SH-SY5Y (cell line): ENCODE results near the gene CECR2.

Experiments used
- GATA2 ChIP-seq: IDR thresholded peaks from 2 replicates; pipeline ENCODE4 v1.6.1; 2011; ENCODE audit warnings: mild to moderate bottlenecking, low read depth, low read length
- GATA3 ChIP-seq: IDR thresholded peaks from 2 replicates; pipeline ENCODE4 v1.6.1; 2011; ENCODE audit warnings: low read depth, mild to moderate bottlenecking, low read length, moderate library complexity

DNA sequence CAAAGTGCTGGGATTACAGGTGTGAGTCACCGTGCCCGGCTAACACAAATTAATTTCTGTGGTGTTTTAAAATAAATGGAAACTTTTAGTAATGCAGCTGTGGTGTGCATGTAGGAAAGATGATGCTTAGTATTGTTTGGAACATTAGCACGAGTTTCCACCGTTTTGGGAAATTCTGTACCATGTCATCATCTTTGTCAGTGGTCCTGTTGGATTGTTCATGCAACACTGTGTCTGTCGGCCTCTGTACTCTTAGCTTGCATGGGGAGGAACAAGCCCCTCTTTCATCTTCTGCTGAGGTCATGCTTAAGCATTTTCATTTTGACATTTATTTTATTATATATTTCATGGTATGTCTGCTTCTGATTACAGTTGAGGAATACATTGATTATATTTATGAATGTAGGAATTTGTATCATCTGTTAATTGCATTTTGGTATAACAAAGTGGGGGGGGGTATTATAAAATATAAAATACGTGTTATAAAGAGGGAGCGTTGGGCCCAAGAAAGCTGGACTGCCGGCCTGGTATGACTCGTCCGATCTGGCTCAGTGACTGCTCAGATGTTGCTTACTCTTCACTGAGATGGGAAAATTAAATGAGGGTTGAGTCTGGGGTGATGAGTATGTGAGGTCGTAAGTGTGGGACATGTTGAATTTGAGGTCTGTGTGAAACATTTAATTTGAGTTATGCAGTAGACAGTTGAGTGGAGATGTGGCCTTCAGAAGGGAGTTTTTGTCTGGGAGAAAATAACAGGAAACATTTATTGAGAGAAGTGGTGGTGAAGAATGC, 28.7 kb downstream of the CECR2 start:
- no peak for TF ChIP-seq GATA2
- no peak for TF ChIP-seq GATA3
